ENCODE measurements around the gene RICTOR. TPM values are rescaled to one million over a fixed set of nuclear protein-coding genes. Genes with fewer than 3 reads are reported as not detected.

The RICTOR gene
- total and polyA plus RNA-seq, 2 donors (not counting 3 experiments of a cell fraction or from before 2014, with no cell fraction given): 9.2 to 38.0 TPM

DNA sequence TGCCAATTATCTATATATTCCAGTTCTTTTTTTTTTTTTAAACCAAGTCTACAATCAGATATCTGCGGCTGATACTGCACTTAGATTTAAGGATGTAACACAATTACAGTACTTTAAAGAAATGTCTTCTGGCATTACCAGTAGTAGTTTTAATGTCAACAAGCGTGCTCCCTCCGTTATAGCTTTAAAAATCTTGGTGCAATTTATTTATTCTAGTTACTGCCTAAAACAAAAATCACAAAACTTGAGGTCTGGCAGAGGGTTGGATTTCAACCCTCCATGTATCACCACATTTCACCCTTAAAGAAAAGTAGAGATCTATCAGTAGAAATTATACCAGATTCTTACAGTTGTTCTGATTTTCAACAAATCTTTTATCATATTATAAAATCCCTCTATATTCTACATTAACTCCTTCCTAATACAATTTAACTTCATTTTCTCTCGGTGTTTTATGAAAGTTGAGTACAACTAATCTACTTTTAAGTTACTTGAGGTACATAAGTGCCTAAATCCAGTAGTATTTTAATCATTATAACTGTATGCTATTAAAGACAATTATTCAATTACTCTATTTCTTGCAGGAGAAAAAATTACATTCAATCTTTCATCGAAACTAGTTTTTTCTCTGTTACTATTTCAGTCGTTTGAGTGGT is 2.0 kb upstream of the RICTOR start:
- Histone ChIP-seq H3K9me1 (replicated peaks; ENCODE audit: control insufficient read depth, extremely low read depth, insufficient read depth, low read length) (no peaks in the 10 kb centered on the region), H3K4me3 (replicated peaks in 1 of 3; ENCODE audit: insufficient read depth in 1 of 3, low read depth in 1 of 3, low read length in 3 of 3) (peak overlapping the region in 1 of 3 experiments; percentile 36), H3K4me2 (ENCODE audit: insufficient read depth, low read length) (peak overlapping the region; percentile 99), H4K20me1 (replicated peaks; ENCODE audit: control insufficient read depth, extremely low read depth, insufficient read depth, low read length) (no peaks in the 10 kb centered on the region), H3K79me2 (ENCODE audit: control insufficient read depth, insufficient read depth, low read length) (peaks cover 29% of the 10 kb centered on the region), H3K36me3 (ENCODE audit: control insufficient read depth in 2 of 2, extremely low read depth in 1 of 2, insufficient read depth in 2 of 2, low read length in 2 of 2) (no peaks in the 10 kb centered on the region), H3K27me3 (ENCODE audit: control insufficient read depth in 2 of 2, insufficient read depth in 2 of 2, low read length in 2 of 2) (no peaks in the 10 kb centered on the region), H3K9me3 (replicated peaks; ENCODE audit: control insufficient read depth, insufficient read depth, low read length) (no peaks in the 10 kb centered on the region), H3K9ac (replicated peaks; ENCODE audit: extremely low read depth, insufficient read depth, low read length) (peak overlapping the region; percentile 18), H3K4me1 (ENCODE audit: control insufficient read depth, extremely low read depth, insufficient read depth, low read length) (peaks cover 43% of the 10 kb centered on the region), H2AFZ (ENCODE audit: low read depth, low read length) (no peak overlapping the region), H3K27ac (ENCODE audit: insufficient read depth, low read depth, low read length) (peak overlapping the region; percentile 52)
- DNase-seq (ENCODE audit: low read depth, low spot score) (no peak), FAIRE-seq (no peak)
- dilution Hi-C loops (cut with MboI; ENCODE audit: extremely low pct_ligation_motif_present, low sequenced_read_pairs) (no loop called here), intact Hi-C loops (cut with micrococcal nuclease) (loop anchor here (10.0 kb wide), 3 partner anchors 139 to 469 kb away; partner anchors contain the start of genes DAB2 and FYB1)
- BruUV-seq (replicated peaks): no TSS peak
- CTCF ChIA-PET: interaction anchor here (1.2 to 1.3 kb wide), 2 partner anchors 140 to 142 kb away, joined by 3 to 4 read pairs; no protein-coding TSS in a partner anchor
- TF ChIP-seq, protein P1, sequence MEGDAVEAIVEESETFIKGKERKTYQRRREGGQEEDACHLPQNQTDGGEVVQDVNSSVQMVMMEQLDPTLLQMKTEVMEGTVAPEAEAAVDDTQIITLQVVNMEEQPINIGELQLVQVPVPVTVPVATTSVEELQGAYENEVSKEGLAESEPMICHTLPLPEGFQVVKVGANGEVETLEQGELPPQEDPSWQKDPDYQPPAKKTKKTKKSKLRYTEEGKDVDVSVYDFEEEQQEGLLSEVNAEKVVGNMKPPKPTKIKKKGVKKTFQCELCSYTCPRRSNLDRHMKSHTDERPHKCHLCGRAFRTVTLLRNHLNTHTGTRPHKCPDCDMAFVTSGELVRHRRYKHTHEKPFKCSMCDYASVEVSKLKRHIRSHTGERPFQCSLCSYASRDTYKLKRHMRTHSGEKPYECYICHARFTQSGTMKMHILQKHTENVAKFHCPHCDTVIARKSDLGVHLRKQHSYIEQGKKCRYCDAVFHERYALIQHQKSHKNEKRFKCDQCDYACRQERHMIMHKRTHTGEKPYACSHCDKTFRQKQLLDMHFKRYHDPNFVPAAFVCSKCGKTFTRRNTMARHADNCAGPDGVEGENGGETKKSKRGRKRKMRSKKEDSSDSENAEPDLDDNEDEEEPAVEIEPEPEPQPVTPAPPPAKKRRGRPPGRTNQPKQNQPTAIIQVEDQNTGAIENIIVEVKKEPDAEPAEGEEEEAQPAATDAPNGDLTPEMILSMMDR (IDR thresholded peaks at IDR 0.05; ENCODE audit: extremely low read depth in 1 of 2, insufficient read depth in 1 of 2, low read depth in 1 of 2, low read length in 2 of 2): no peak
- TF ChIP-seq GATA2 (IDR thresholded peaks at IDR 0.05; ENCODE audit: insufficient read depth, insufficient read length, low read depth, low read length) (no peak), POLR2AphosphoS5 (IDR thresholded peaks at IDR 0.05; ENCODE audit: insufficient read depth, low read depth, low read length) (no peak), FOS (IDR thresholded peaks at IDR 0.05; ENCODE audit: borderline replicate concordance, insufficient read depth, low read length) (no peak), JUN (IDR thresholded peaks at IDR 0.05; ENCODE audit: borderline replicate concordance, insufficient read depth, insufficient read length, low read depth) (no peak), MYC (IDR thresholded peaks at IDR 0.05; ENCODE audit: low read depth, low read length) (no peak), POLR2A (IDR thresholded peaks at IDR 0.05; ENCODE audit: low read depth, low read length) (no peak), EZH2 (IDR thresholded peaks at IDR 0.05; ENCODE audit: borderline replicate concordance, low read depth, low read length, severe bottlenecking) (no peak)
- TF ChIP-seq, protein P2, sequence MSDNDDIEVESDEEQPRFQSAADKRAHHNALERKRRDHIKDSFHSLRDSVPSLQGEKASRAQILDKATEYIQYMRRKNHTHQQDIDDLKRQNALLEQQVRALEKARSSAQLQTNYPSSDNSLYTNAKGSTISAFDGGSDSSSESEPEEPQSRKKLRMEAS (IDR thresholded peaks at IDR 0.05; ENCODE audit: insufficient read depth, insufficient read length): no peak
- POLR2A ChIA-PET: no interaction called here
